ENCODE results near the gene DACH1. TPM values are rescaled to one million over a fixed set of nuclear protein-coding genes. Genes with fewer than 3 reads are reported as not detected.

DACH1 gene
- total RNA-seq, 1 experiment from 2014 or later, result 0.14 TPM

GRCh38 chr13:71729441-71729840 lies 137.6 kb downstream of the DACH1 start:
- H3K27ac Mint-ChIP-seq (ENCODE audit: unreplicated experiment), result no peak overlapping the region
- TF ChIP-seq, protein P1, sequence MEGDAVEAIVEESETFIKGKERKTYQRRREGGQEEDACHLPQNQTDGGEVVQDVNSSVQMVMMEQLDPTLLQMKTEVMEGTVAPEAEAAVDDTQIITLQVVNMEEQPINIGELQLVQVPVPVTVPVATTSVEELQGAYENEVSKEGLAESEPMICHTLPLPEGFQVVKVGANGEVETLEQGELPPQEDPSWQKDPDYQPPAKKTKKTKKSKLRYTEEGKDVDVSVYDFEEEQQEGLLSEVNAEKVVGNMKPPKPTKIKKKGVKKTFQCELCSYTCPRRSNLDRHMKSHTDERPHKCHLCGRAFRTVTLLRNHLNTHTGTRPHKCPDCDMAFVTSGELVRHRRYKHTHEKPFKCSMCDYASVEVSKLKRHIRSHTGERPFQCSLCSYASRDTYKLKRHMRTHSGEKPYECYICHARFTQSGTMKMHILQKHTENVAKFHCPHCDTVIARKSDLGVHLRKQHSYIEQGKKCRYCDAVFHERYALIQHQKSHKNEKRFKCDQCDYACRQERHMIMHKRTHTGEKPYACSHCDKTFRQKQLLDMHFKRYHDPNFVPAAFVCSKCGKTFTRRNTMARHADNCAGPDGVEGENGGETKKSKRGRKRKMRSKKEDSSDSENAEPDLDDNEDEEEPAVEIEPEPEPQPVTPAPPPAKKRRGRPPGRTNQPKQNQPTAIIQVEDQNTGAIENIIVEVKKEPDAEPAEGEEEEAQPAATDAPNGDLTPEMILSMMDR (IDR thresholded peaks at IDR 0.05; ENCODE audit: unreplicated experiment), result no peak
- no peak overlapping the region for H3K4me3 Mint-ChIP-seq (ENCODE audit: low read depth, unreplicated experiment)
- no TSS peak for BruUV-seq (replicated peaks)
- H3K36me3 Mint-ChIP-seq (ENCODE audit: insufficient read depth, unreplicated experiment), result no peaks in the 10 kb centered on the region
- no peak for DNase-seq
- no peaks in the 10 kb centered on the region for H3K9me3 Mint-ChIP-seq (ENCODE audit: low read depth, unreplicated experiment)
- intact Hi-C loops (cut with micrococcal nuclease; ENCODE audit: unreplicated experiment), result no loop called here
- CTCF ChIA-PET, result no interaction called here
- H3K4me1 Mint-ChIP-seq (ENCODE audit: low read depth, unreplicated experiment), result no peaks in the 10 kb centered on the region
- no peaks in the 10 kb centered on the region for H3K27me3 Mint-ChIP-seq (ENCODE audit: unreplicated experiment)

DNA sequence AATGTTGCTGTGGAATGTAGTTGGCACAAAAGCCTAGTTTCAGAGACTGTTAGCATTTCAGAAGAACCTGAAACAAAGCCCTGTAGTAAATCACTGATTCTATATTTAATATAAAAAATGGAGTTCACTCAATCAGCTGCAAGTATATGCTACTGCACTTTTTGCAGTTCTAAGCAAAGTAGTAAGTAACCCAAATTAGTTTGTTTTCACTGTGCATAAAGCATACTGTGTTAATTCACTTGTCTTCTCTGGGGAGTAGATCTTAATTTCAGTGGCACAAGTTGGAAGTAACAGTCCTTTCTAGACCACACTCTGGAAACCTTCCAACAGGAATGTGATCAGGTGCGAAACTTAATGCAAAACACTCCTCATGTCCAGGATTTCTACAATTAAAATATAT lies 139.3 kb downstream of the DACH1 start:
- H3K4me1 Mint-ChIP-seq (ENCODE audit: low read depth, unreplicated experiment), result no peaks in the 10 kb centered on the region
- no TSS peak for BruUV-seq (replicated peaks)
- H3K9me3 Mint-ChIP-seq (ENCODE audit: low read depth, unreplicated experiment), result no peaks in the 10 kb centered on the region
- TF ChIP-seq, protein P1 (IDR thresholded peaks at IDR 0.05; ENCODE audit: unreplicated experiment), result no peak
- no peaks in the 10 kb centered on the region for H3K36me3 Mint-ChIP-seq (ENCODE audit: insufficient read depth, unreplicated experiment)
- DNase-seq, result no peak
- no peaks in the 10 kb centered on the region for H3K27me3 Mint-ChIP-seq (ENCODE audit: unreplicated experiment)
- CTCF ChIA-PET, result no interaction called here
- no peak overlapping the region for H3K4me3 Mint-ChIP-seq (ENCODE audit: low read depth, unreplicated experiment)
- intact Hi-C loops (cut with micrococcal nuclease; ENCODE audit: unreplicated experiment), result no loop called here
- H3K27ac Mint-ChIP-seq (ENCODE audit: unreplicated experiment), result no peak overlapping the region

GRCh38 chr13:71727042-71727441 lies 140.0 kb downstream of the DACH1 start:
- TF ChIP-seq, protein P1 (IDR thresholded peaks at IDR 0.05; ENCODE audit: unreplicated experiment), result no peak

GRCh38 chr13:71722206-71722605 lies 144.8 kb downstream of the DACH1 start:
- DNase-seq, result no peak
- BruUV-seq (replicated peaks), result no TSS peak
- CTCF ChIA-PET, result interaction anchor here (0.6 kb wide), 1 partner anchor 35 kb away, joined by 5 read pairs; no protein-coding TSS in a partner anchor
- intact Hi-C loops (cut with micrococcal nuclease; ENCODE audit: unreplicated experiment), result no loop called here
- Mint-ChIP-seq H3K4me3 (ENCODE audit: low read depth, unreplicated experiment) (no peak overlapping the region), H3K9me3 (ENCODE audit: low read depth, unreplicated experiment) (no peaks in the 10 kb centered on the region), H3K36me3 (ENCODE audit: insufficient read depth, unreplicated experiment) (no peaks in the 10 kb centered on the region), H3K4me1 (ENCODE audit: low read depth, unreplicated experiment) (no peaks in the 10 kb centered on the region), H3K27me3 (ENCODE audit: unreplicated experiment) (no peaks in the 10 kb centered on the region), H3K27ac (ENCODE audit: unreplicated experiment) (no peak overlapping the region)
- TF ChIP-seq, protein P1 (IDR thresholded peaks at IDR 0.05; ENCODE audit: unreplicated experiment), result no peak

More at GRCh38 chr13:71727042-71727441, 140.0 kb downstream of the DACH1 start:
- Mint-ChIP-seq H3K4me3 (ENCODE audit: low read depth, unreplicated experiment) (no peak overlapping the region), H3K9me3 (ENCODE audit: low read depth, unreplicated experiment) (no peaks in the 10 kb centered on the region), H3K27ac (ENCODE audit: unreplicated experiment) (no peak overlapping the region), H3K27me3 (ENCODE audit: unreplicated experiment) (no peaks in the 10 kb centered on the region), H3K36me3 (ENCODE audit: insufficient read depth, unreplicated experiment) (no peaks in the 10 kb centered on the region), H3K4me1 (ENCODE audit: low read depth, unreplicated experiment) (no peaks in the 10 kb centered on the region)
- intact Hi-C loops (cut with micrococcal nuclease; ENCODE audit: unreplicated experiment), result no loop called here
- no TSS peak for BruUV-seq (replicated peaks)
- CTCF ChIA-PET, result no interaction called here
- DNase-seq, result no peak

Data from Calu3 (cell line).